Fibroblast of skin of left biceps (primary cell): ENCODE results near the gene MOB2.

Experiments used
- DNase-seq, 2 experiments: peaks; one replicate each; pipeline ENCODE4 v3.0.0-alpha.2; 2013; ENCODE audit warnings: low read depth in 2 of 2

Gene MOB2

DNA sequence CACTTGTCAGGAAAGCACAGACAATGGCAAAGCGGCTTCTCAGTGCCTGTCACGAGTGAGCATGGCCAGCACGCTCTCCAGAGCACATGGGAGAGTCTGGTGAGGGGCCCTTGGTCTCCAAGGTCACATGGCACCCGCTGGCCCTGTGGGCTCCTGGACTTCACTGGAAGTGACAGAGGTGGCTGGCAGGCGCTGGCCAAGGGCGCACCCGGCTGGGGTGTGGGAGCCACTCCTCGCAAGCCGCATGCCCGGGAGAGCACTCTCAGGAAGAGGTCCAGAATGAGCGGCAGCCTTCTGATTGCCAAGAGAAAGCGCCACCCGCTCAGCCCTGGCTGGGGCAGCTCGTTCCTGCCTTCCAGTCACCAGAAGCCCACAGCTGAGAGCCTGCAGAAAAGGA lies 17.1 kb upstream of the MOB2 start:
- DNase-seq, result no peak

- DNase-seq, result no peak
Observed at GRCh38 chr11:1502954-1503707, 16.6 kb upstream of the MOB2 start.

DNA sequence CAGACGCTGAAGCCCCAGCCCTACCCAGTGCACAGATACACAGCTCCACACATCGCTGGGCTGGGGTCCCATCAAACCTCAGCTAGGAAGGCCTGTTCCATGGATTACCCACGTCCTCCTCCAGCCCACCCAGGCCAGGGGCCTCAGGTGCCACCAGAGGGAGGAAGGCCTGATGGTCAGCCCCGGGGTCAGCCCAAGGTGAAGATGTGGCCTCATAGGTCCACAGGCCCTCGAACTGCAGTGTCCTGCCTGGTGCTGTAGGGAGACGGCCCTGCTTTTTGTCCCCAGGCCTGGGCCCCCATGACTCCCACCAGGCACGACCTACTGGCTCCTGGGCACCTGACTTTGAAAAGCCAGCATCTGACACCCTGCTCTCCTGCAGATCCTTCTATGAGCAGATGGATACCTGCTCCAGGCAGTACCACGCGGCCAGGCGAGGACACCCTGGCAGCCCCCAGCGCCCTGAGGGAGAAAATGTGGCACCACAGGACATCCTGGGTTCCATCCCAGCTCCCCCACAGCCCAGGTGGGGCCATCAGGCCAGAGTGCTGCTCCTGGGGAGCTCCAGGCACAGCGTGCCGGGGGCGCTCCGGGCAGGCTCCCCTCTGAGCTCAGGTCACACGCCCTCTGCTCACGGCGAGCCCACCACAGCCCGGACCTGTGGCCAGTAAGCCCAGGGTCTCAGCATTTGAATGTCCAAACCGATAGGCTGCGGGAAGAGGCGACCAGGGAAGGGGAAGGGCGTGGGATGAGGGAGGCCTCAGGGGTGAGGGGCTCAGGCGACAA lies 15.8 kb upstream of the MOB2 start:
- DNase-seq, result no peak

DNA sequence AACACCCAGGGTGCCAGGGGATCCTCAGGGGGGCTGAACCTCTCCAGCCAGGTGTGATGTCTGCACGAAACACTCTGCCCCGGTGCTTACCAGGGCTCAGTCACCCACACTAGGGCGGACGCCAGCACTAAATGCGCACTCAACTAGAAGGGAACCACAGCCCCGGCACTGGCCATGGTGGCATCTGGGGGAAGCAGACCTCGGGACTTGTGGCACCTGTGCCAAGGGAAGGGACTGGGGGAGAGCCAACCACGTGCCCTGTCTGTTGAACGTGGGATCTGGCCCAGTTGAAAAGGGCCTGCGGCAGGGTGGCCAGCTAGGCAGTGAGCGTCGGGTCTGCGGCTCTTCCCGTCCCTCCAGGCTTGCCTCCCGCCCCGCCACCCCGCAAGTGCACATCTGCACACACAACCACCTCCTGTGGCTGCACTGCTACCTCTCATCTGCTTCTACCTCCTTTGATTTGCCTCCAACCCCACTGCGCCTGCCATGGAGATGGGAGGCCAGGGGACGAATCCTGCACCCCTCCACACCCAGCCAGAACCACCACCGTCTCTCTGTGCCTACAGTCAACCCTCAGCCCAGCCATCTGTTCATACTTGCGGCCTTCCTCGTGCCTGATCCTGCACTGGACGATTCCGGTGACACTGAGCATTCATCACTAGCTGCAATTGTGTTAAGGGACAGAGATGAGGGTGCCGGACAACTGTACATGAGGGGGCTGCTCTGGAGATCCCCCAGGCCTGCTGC lies 15.0 kb upstream of the MOB2 start:
- DNase-seq, result no peak

- no peak for DNase-seq
Observed at GRCh38 chr11:1500466-1501420, 14.2 kb upstream of the MOB2 start.

- no peak for DNase-seq
Observed at GRCh38 chr11:1499899-1500298, 13.3 kb upstream of the MOB2 start.

DNA sequence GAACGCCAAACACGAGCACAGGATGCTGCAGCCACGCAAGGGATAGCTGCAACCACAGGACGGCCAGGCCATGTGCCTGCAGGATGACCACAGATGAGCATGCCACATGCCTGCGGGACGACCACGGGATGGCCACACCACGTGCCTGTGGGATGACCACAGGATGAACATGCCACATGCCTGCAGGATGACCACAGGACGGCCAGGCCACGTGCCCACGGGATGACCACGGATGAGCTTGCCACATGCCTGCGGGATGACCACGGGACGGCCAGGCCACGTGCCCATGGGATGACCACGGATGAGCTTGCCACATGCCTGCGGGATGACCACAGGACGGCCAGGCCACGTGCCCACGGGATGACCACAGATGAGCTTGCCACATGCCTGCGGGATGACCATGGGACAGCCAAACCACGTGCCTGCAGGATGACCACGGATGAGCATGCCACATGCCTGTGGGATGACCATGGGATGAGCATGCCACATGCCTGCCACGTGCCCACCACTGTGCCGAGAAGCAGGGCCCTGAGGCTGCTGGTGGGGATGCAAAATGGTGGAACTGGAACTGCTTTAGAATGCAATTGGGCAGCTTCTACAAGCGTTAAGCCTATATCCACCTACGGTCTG lies 12.8 kb upstream of the MOB2 start:
- no peak for DNase-seq

- DNase-seq, result no peak
Observed at GRCh38 chr11:1498262-1498661, 11.7 kb upstream of the MOB2 start.

GRCh38 chr11:1497600-1497999 lies 11.0 kb upstream of the MOB2 start:
- no peak for DNase-seq

- no peak for DNase-seq
Observed at GRCh38 chr11:1496761-1497095, 10.1 kb upstream of the MOB2 start.

DNA sequence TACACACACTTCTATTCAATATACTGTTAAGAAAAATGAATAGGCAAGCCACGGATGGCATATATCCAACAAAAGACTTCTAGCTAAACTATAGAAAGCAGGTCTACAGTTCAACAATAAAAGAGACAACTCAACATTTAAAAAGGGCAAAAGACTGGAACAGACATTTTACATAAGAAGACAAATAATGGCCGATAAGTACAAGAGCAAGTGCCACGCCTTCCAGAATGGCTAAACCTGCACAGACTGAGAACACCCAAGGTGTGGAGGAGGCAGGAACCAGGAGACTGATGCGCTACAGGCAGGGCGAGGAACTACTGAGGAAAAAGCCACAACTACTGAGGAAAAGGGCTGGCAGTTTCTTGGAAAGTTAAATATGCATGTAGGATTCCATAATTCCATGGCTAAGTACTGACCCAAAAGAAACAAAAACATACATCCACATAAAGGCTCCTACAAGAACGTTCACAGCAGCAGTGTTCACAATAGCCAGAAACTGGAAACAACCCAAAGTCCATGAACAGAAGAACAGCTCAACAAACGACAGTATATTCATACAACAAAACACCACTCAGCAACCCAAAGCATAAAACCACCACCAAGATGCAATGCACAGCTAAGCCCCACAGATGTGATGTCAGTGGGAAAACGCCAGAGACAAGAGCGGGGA lies 9.6 kb upstream of the MOB2 start:
- no peak for DNase-seq

- no peak for DNase-seq
Observed at GRCh38 chr11:1494650-1495049, 8.1 kb upstream of the MOB2 start.

DNA sequence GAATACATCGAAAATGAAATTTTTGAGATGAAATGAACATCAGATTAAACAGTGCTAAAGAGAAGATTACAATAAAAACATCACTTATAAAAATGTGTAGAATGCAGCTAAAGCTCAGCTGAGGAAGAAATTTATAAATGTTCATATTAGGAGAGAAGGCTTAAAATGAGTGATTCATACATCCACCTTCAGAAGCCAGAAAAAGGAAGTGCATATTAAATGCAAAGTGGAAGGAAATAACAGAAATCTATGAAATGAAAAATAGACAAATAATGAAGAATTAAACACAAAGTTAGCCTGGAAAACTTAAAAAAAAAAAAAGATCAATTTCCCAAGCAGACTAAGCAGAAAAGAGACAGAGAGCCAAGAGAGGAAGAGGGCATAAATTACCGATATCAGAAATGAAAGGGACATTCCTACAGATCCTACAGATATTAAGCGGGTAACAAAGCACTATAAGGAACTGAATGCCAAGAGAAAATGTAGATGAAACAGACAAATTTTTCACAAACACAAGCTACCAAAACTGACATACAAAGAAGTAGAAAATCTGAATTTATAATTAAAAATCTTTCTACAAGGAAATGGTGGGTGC lies 7.2 kb upstream of the MOB2 start:
- DNase-seq, result no peak

- DNase-seq, result no peak
Observed at GRCh38 chr11:1491379-1491778, 4.8 kb upstream of the MOB2 start.

DNA sequence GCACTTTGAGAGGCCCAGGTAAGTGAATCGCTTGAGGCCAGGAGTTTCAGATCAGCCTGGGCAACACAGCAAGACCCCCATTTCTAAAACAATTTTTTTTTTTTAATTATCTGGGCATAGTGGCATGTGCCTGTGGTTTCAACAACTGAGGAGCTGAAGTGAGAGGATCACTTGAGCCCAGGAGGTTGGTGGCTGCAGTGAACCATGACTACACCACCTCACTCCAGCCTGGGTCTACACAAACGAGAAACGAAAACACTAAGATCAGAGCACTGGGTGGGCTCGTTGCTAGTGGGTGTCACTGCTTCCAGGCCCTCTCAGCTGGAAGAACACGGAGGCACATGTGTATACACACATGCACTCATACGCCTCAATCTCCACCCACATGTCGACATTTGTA lies 4.1 kb upstream of the MOB2 start:
- no peak for DNase-seq

DNA sequence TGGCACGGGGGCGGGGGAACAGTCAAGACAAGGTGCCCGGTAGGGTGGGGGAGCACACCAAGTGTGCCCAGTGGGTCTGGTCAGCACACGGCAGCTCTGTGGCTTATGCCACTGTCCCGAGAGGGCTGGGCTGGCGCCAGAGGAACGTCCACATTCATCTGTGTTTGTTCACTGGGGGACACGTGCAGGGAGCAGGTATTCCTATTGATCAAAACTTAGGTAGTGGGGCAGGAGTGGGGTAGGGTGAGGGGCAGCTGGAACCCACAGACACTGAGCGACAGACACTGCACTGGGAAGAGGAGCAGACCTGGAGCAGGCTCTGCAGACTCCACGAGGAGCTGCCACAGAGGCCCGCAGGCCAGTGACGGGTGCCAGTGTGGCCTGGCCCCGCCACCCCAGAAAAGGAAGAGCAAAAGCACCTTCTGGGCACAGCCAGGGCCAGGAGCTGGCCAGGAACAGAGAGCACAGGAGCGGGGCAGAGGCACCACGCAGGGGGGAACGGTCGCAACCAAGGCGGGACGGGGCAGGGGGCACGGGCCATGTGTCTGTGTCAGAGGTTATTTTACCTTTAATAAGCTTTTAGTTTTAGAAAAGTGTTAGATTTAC lies 2.1 kb upstream of the MOB2 start:
- no peak for DNase-seq

GRCh38 chr11:1487851-1488574 lies 1.4 kb upstream of the MOB2 start:
- DNase-seq, result no peak

DNA sequence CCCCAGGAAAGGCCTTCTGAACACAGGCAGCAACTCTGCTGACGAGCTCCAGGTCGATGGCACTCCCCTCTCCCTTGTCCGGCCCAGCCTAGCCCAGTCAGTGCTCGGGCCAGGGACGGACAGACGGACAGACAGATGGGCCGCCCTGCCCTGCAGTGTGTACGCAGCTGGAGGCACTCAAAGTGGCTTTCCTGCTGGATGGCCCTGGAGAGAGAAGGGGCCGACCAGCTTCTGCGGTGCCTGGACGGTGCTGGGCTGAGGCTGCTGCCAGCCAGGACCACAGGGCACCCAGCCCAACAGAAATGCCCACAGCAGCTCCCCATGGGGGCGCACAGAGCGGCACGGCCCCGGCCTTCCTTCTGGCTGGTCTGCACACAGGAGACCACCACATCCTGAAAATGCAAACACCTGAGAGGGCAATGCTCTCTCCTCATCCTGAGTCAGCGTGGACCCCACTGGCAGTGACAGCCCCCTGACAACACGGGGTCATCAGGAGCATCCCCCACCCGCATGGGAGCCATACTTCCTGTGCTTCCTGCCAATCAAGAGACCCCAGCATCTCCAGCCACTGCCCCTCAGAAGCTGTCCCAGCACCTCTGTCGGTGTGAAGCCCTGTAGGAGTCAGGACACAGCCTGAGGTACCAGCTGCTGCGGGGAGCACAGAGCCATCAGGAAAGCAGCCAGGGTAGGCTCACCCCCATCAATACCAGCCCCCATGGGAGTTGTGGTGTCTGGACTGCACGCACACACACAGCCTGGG lies 692 bp upstream of the MOB2 start:
- no peak for DNase-seq
